Esophagus squamous epithelium (tissue), 5 donors: ENCODE results near the gene MED7. TPM values are rescaled to one million over a fixed set of nuclear protein-coding genes. Genes with fewer than 3 reads are reported as not detected.

Experiments
- DNase-seq: peaks from one replicate; lab custom pipeline; 2025; lab: John Stamatoyannopoulos, UW
- H3K27ac ChIP-seq, 4 donors: fragments of 200-600 bp; sonication (generic); one replicate each; pipeline ENCODE4 v1.5.1; 2016 to 2019; ENCODE audit warnings: mild to moderate bottlenecking in 1 of 4
- H3K27me3 ChIP-seq, 4 donors: fragments of 200-600 bp; sonication (generic); 1 replicate in 3 of 4; 2 replicates in 1 of 4; pipeline versions ENCODE4 v1.5.1 to v1.6.0; 2017 to 2021; ENCODE audit warnings: antibody characterized with exemption in 1 of 4
- H3K36me3 ChIP-seq, 3 donors: fragments of 200-600 bp; sonication (generic); one replicate each; pipeline ENCODE4 v1.5.1; 2016 to 2019
- H3K4me1 ChIP-seq, 3 donors: fragments of 200-600 bp; sonication (generic); one replicate each; pipeline ENCODE4 v1.5.1; 2017 to 2019
- H3K4me3 ChIP-seq, 4 donors: fragments of 200-600 bp; sonication (generic); 1 replicate in 3 of 4; 2 replicates in 1 of 4; pipeline ENCODE4 v1.5.1; 2016 to 2019; ENCODE audit warnings: mild to moderate bottlenecking in 2 of 4, moderate library complexity in 1 of 4
- H3K9me3 ChIP-seq, 3 donors: fragments of 200-600 bp; sonication (generic); one replicate each; pipeline ENCODE4 v1.5.1; 2016 to 2019
- POLR2A ChIP-seq, 4 donors: fragments of 450-650 bp; IDR thresholded peaks; one replicate each; pipeline ENCODE4 v1.6.1; 2017; ENCODE audit warnings: antibody characterized with exemption in 4 of 4, mild to moderate bottlenecking in 4 of 4, moderate library complexity in 3 of 4
- WGBS, 2 donors: methylation state at CpG; one replicate each; pipeline ENCODE4 v1.1.5; 2018; 5-methylcytosine and 5-hydroxymethylcytosine counted together
- intact Hi-C: fragments of 100-400 bp; cut with DNase I; formaldehyde crosslinking; loops from one replicate; pipeline ENCODE4 v1.15.0; 2022
- total RNA-seq, 4 donors: library from RNA; depleted of rRNA; stranded (reverse); fragments of >200 nt; gene quantifications; one replicate each; pipeline ENCODE4 v1.1.0, GENCODE V29; 2016
- TF ChIP-seq, protein P1 (sequence below), 6 experiments: fragments of 450-650 bp in 4 of 6; fragments of 200-600 bp in 2 of 6; sonication (generic) in 2 of 6; IDR thresholded peaks; one replicate each; pipeline ENCODE4 v1.5.1; 2016 to 2019; ENCODE audit warnings: antibody characterized with exemption in 6 of 6, mild to moderate bottlenecking in 4 of 6, moderate library complexity in 4 of 6
- donor health status: DM: yes; HTN: yes; CAD: no.

MED7 gene
- total RNA-seq, 4 donors from 2014 or later: 4.7 to 8.3 (median 6.9) TPM

DNA sequence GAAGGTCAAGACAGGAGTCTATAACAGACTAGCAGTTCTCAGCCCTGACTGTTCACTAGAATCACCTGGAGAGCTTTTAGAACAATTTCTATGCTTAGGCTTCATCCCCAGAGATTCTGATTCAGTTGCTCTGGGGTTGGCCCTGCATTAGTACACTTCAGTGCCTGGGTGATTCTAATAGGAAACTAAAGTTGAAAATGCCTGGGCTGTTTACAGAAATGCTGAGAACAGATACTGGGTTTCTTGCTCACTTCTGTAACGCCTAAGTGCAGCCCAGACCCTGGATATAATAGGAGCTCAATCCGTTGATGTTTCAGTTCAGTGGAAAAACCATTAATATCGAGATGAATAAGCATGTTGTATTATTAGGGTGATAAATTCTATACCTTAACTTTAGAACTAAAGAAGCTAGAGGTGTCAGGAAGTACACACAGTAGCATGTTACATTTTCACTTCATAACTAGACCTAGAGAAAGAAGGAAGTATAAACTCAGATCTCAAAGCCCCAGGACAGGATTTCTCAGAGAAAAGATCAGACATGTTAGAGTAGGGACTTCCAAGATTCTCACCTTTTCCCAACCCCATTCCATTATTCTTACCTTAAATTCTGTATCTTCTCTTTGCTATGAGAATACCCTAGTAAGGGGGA lies 54.2 kb downstream of the MED7 start:
- WGBS, 2 donors: 46 to 49% methylated on average over 2 to 3 of the region's 3 CpGs
- intact Hi-C loops: no loop called here
- Histone ChIP-seq H3K4me1 (no peaks in the 10 kb centered on the region), H3K27me3 (no peaks in the 10 kb centered on the region), H3K4me3 (no peak overlapping the region), H3K9me3 (no peaks in the 10 kb centered on the region), H3K27ac (no peak overlapping the region), H3K36me3 (no peaks in the 10 kb centered on the region)
- no peak for TF ChIP-seq POLR2A (IDR thresholded peaks at IDR 0.05)
- TF ChIP-seq, protein P1, sequence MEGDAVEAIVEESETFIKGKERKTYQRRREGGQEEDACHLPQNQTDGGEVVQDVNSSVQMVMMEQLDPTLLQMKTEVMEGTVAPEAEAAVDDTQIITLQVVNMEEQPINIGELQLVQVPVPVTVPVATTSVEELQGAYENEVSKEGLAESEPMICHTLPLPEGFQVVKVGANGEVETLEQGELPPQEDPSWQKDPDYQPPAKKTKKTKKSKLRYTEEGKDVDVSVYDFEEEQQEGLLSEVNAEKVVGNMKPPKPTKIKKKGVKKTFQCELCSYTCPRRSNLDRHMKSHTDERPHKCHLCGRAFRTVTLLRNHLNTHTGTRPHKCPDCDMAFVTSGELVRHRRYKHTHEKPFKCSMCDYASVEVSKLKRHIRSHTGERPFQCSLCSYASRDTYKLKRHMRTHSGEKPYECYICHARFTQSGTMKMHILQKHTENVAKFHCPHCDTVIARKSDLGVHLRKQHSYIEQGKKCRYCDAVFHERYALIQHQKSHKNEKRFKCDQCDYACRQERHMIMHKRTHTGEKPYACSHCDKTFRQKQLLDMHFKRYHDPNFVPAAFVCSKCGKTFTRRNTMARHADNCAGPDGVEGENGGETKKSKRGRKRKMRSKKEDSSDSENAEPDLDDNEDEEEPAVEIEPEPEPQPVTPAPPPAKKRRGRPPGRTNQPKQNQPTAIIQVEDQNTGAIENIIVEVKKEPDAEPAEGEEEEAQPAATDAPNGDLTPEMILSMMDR (IDR thresholded peaks at IDR 0.05): no peak
- DNase-seq: no peak

Other genes with a start within 250 kb of the MED7 start
- not detected for gene TIMD4, start 179.6 kb downstream of the MED7 start, total RNA-seq
- under 1 TPM in 1 of 4 donors, not detected in 3; 0.19 TPM for gene HAVCR1, start 83.7 kb downstream of the MED7 start, total RNA-seq
- gene HAVCR2, start 33.8 kb downstream of the MED7 start, total RNA-seq: 1 to 10 TPM in 3 of 4 donors, under 1 TPM in 1; 0.45 to 5.3 (median 3.5) TPM
- gene GARIN3, start 23.4 kb upstream of the MED7 start, total RNA-seq: not detected
- 1 to 10 TPM in 3 of 4 donors, under 1 TPM in 1; 0.53 to 5.1 (median 3.9) TPM for gene ITK, start 38.0 kb upstream of the MED7 start, total RNA-seq
- gene CYFIP2, start 123.3 kb upstream of the MED7 start, total RNA-seq: 10 to 100 TPM in 1 of 4 donors, 1 to 10 TPM in 3; 4.2 to 10.3 (median 8.1) TPM